GM23338 (cell line): ENCODE measurements around the gene CCDC91.

ENCODE experiments used
- CTCF ChIP-seq, 2 experiments: fragments of 200-600 bp in 1 of 2; sonication (generic) in 1 of 2; conservative IDR thresholded peaks; 2 replicates each; pipeline versions ENCODE4 v1.5.1 to v1.6.1; 2016 to 2017; ENCODE audit warnings: antibody characterized with exemption in 2 of 2, low read depth in 2 of 2, mild to moderate bottlenecking in 2 of 2, moderate library complexity in 1 of 2
- EZH2phosphoT487 ChIP-seq: fragments of 200-600 bp; sonication (generic); IDR thresholded peaks from one replicate; pipeline ENCODE4 v1.8.1; 2018; ENCODE audit warnings: antibody characterized with exemption; ENCODE audit not compliant: unreplicated experiment
- JUNB ChIP-seq: IDR thresholded peaks from one replicate; pipeline ENCODE4 v1.6.1; 2016; ENCODE audit warnings: antibody characterized with exemption; ENCODE audit not compliant: unreplicated experiment
- TF ChIP-seq, protein P1 (sequence below): IDR thresholded peaks from one replicate; pipeline ENCODE4 v1.6.1; 2018; ENCODE audit warnings: antibody characterized with exemption; ENCODE audit not compliant: unreplicated experiment

DNA sequence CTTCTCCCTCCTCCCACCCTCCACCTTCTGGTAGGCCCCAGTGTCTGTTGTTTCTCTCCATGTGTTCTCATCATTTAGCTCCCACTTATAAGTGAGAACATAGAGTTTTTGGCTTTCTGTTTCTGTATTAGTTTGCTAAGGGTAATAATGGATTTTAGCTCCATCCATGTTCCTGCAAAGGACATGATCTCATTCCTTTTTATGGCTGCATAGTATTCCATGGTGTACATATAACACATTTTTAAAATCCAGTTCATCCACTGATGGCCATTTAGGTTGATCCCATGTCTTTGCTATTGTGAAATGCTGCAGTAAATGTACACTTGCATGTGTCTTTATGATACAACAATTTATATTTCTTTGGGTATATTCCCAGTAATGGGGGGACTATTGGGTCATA, 96.1 kb downstream of the CCDC91 start:
- TF ChIP-seq CTCF (conservative IDR thresholded peaks at IDR 0.05; ENCODE audit: low read depth in 2 of 2), result no peak
- TF ChIP-seq JUNB, result no peak
- no peak for TF ChIP-seq EZH2phosphoT487
- TF ChIP-seq, protein P1, sequence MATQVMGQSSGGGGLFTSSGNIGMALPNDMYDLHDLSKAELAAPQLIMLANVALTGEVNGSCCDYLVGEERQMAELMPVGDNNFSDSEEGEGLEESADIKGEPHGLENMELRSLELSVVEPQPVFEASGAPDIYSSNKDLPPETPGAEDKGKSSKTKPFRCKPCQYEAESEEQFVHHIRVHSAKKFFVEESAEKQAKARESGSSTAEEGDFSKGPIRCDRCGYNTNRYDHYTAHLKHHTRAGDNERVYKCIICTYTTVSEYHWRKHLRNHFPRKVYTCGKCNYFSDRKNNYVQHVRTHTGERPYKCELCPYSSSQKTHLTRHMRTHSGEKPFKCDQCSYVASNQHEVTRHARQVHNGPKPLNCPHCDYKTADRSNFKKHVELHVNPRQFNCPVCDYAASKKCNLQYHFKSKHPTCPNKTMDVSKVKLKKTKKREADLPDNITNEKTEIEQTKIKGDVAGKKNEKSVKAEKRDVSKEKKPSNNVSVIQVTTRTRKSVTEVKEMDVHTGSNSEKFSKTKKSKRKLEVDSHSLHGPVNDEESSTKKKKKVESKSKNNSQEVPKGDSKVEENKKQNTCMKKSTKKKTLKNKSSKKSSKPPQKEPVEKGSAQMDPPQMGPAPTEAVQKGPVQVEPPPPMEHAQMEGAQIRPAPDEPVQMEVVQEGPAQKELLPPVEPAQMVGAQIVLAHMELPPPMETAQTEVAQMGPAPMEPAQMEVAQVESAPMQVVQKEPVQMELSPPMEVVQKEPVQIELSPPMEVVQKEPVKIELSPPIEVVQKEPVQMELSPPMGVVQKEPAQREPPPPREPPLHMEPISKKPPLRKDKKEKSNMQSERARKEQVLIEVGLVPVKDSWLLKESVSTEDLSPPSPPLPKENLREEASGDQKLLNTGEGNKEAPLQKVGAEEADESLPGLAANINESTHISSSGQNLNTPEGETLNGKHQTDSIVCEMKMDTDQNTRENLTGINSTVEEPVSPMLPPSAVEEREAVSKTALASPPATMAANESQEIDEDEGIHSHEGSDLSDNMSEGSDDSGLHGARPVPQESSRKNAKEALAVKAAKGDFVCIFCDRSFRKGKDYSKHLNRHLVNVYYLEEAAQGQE, result no peak
